GM18526 (cell line): ENCODE results near the gene NOC4L.

Source experiments
- POLR2A ChIP-seq: IDR thresholded peaks from 3 replicates; pipeline ENCODE4 v1.6.1; 2011; ENCODE audit not compliant: insufficient read length; ENCODE audit errors: extremely low read depth

NOC4L gene

GRCh38 chr12:132116709-132117557, 27.3 kb upstream of the NOC4L start:
- no peak for TF ChIP-seq POLR2A

GRCh38 chr12:132117558-132117875, 26.7 kb upstream of the NOC4L start:
- no peak for TF ChIP-seq POLR2A

GRCh38 chr12:132118876-132119275, 25.4 kb upstream of the NOC4L start:
- TF ChIP-seq POLR2A = no peak

GRCh38 chr12:132121283-132121682, 23.0 kb upstream of the NOC4L start:
- no peak for TF ChIP-seq POLR2A

- TF ChIP-seq POLR2A = no peak
These were observed 20.1 kb upstream of the NOC4L start for GRCh38 chr12:132123970-132124765.

- TF ChIP-seq POLR2A = no peak
These were observed 19.4 kb upstream of the NOC4L start for GRCh38 chr12:132124766-132125425.

- no peak for TF ChIP-seq POLR2A
These were observed 18.5 kb upstream of the NOC4L start for GRCh38 chr12:132125736-132126135.

GRCh38 chr12:132127041-132127440, 17.2 kb upstream of the NOC4L start:
- no peak for TF ChIP-seq POLR2A

- TF ChIP-seq POLR2A = no peak
These were observed 15.2 kb upstream of the NOC4L start for GRCh38 chr12:132129007-132129406.

GRCh38 chr12:132130690-132131089, 13.6 kb upstream of the NOC4L start:
- TF ChIP-seq POLR2A = no peak

- no peak for TF ChIP-seq POLR2A
These were observed 13.0 kb upstream of the NOC4L start for GRCh38 chr12:132131229-132131628.

- no peak for TF ChIP-seq POLR2A
These were observed 12.3 kb upstream of the NOC4L start for GRCh38 chr12:132131952-132132351.

- no peak for TF ChIP-seq POLR2A
These were observed 11.4 kb upstream of the NOC4L start for GRCh38 chr12:132132609-132133430.

- TF ChIP-seq POLR2A = no peak
These were observed 10.2 kb upstream of the NOC4L start for GRCh38 chr12:132133952-132134652.
